DOHH2 (cell line): ENCODE measurements around the gene ARRDC2.

Experiments used
- H3F3A ChIP-seq: fragments of 200-600 bp; sonication (generic), shearing (Covaris generic); 2 replicates; pipeline ENCODE4 v1.6.0; 2016; ENCODE audit warnings: antibody characterized with exemption, mild to moderate bottlenecking; ENCODE audit not compliant: control insufficient read depth, insufficient read depth
- H3K27ac ChIP-seq: fragments of 200-600 bp; sonication (generic); 2 replicates; pipeline ENCODE4 v1.5.1; 2014; ENCODE audit warnings: low read depth, mild to moderate bottlenecking, low read length, moderate library complexity
- H3K27me3 ChIP-seq: fragments of 200-600 bp; sonication (generic); 2 replicates; pipeline ENCODE4 v1.6.1; 2014; ENCODE audit warnings: mild to moderate bottlenecking, low read length, mixed read lengths; ENCODE audit not compliant: control insufficient read depth
- H3K36me3 ChIP-seq: fragments of 200-600 bp; sonication (generic); 2 replicates; pipeline ENCODE4 v1.6.1; 2014; ENCODE audit warnings: mild to moderate bottlenecking, low read length, moderate library complexity, mixed read lengths; ENCODE audit not compliant: control insufficient read depth
- H3K4me1 ChIP-seq: fragments of 200-600 bp; sonication (generic); 2 replicates; pipeline ENCODE4 v1.6.1; 2014; ENCODE audit warnings: mild to moderate bottlenecking, low read length, mixed read lengths; ENCODE audit not compliant: control insufficient read depth
- H3K4me2 ChIP-seq: fragments of 200-600 bp; sonication (generic); 2 replicates; pipeline ENCODE4 v1.6.0; 2014; ENCODE audit warnings: mild to moderate bottlenecking, low read length, moderate library complexity
- H3K4me3 ChIP-seq: fragments of 200-600 bp; sonication (generic); 2 replicates; pipeline ENCODE4 v1.5.1; 2014; ENCODE audit warnings: mild to moderate bottlenecking, low read length, mixed read lengths
- H3K79me2 ChIP-seq: fragments of 200-600 bp; sonication (generic); 2 replicates; pipeline ENCODE4 v1.6.1; 2014; ENCODE audit warnings: mild to moderate bottlenecking, low read length, mixed read lengths; ENCODE audit not compliant: control insufficient read depth
- H3K9me2 ChIP-seq: fragments of 200-600 bp; sonication (generic); replicated peaks from 2 replicates; pipeline ENCODE4 v1.6.1; 2014; ENCODE audit warnings: mild to moderate bottlenecking, low read length, mixed read lengths; ENCODE audit not compliant: control insufficient read depth
- H3K9me3 ChIP-seq: fragments of 200-600 bp; sonication (generic); 2 replicates; pipeline ENCODE4 v1.6.1; 2014; ENCODE audit warnings: antibody characterized with exemption, low read length, mixed read lengths; ENCODE audit not compliant: control insufficient read depth, insufficient read depth
- H4K20me1 ChIP-seq: fragments of 200-600 bp; sonication (generic); 2 replicates; pipeline ENCODE4 v1.6.0; 2014; ENCODE audit warnings: low read depth, mild to moderate bottlenecking, antibody characterized with exemption, low read length, moderate library complexity; ENCODE audit not compliant: control insufficient read depth, insufficient read depth
- EZH2phosphoT487 ChIP-seq: fragments of 200-600 bp; sonication (generic); IDR thresholded peaks from 2 replicates; pipeline ENCODE4 v1.6.1; 2017; ENCODE audit warnings: borderline replicate concordance, mild to moderate bottlenecking, antibody characterized with exemption, low read length, moderate library complexity, mixed read lengths
- TF ChIP-seq, protein P1 (sequence below): fragments of 200-600 bp; sonication (generic); IDR thresholded peaks from one replicate; pipeline ENCODE4 v1.5.1; 2014; ENCODE audit warnings: antibody characterized with exemption, mild to moderate bottlenecking, low read depth, low read length; ENCODE audit not compliant: poor library complexity, severe bottlenecking

Gene ARRDC2

DNA sequence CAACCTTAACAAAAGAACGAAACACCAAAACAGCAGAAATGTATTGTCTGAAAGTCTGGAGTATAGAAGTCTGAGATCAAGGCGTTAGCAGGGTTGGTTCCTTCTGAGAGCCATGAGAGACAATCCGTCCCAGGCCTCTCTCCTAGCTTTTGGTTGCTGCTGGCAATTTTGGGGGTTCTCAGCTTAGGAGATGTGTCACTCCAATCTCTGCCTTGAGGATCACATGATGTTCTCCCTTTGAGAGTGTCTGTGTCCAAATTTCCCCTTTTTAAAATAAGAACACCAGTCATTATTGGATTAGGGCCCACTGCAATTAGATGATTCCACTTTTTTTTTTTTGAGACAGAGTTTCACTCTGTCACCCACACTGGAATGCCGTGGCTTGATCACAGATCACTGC, 30.9 kb upstream of the ARRDC2 start:
- Histone ChIP-seq H3K4me2 (no peak overlapping the region), H3K9me2 (no peaks in the 10 kb centered on the region), H3K4me1 (peaks cover 48% of the 10 kb centered on the region), H4K20me1 (no peaks in the 10 kb centered on the region), H3K9me3 (no peaks in the 10 kb centered on the region), H3K79me2 (no peaks in the 10 kb centered on the region), H3F3A (peaks cover 24% of the 10 kb centered on the region), H3K36me3 (no peaks in the 10 kb centered on the region), H3K27ac (no peak overlapping the region), H3K4me3 (no peak overlapping the region), H3K27me3 (no peaks in the 10 kb centered on the region)
- TF ChIP-seq, protein P1, sequence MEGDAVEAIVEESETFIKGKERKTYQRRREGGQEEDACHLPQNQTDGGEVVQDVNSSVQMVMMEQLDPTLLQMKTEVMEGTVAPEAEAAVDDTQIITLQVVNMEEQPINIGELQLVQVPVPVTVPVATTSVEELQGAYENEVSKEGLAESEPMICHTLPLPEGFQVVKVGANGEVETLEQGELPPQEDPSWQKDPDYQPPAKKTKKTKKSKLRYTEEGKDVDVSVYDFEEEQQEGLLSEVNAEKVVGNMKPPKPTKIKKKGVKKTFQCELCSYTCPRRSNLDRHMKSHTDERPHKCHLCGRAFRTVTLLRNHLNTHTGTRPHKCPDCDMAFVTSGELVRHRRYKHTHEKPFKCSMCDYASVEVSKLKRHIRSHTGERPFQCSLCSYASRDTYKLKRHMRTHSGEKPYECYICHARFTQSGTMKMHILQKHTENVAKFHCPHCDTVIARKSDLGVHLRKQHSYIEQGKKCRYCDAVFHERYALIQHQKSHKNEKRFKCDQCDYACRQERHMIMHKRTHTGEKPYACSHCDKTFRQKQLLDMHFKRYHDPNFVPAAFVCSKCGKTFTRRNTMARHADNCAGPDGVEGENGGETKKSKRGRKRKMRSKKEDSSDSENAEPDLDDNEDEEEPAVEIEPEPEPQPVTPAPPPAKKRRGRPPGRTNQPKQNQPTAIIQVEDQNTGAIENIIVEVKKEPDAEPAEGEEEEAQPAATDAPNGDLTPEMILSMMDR, result no peak
- TF ChIP-seq EZH2phosphoT487, result no peak

- Histone ChIP-seq H3K79me2 (no peaks in the 10 kb centered on the region), H3K4me1 (peaks cover 44% of the 10 kb centered on the region)
Observed at GRCh38 chr19:17977488-17977887, 30.5 kb upstream of the ARRDC2 start.

DNA sequence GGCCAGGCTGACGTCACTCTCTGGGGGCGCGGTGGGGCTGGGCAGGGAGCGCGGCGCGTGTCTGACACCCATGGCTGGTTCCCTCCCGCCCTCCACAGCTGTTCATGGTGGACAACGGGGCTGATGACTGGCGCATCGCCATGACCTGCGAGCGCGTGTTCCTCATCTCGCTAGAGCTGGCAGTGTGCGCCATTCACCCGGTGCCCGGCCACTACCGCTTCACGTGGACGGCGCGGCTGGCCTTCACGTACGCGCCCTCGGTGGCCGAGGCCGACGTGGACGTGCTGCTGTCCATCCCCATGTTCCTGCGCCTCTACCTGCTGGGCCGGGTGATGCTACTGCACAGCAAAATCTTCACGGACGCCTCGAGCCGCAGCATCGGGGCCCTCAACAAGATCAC, 26.4 kb upstream of the ARRDC2 start:
- H3K27me3 ChIP-seq, result no peaks in the 10 kb centered on the region
- no peaks in the 10 kb centered on the region for H3K79me2 ChIP-seq
- H4K20me1 ChIP-seq, result no peaks in the 10 kb centered on the region
- H3K4me3 ChIP-seq, result no peak overlapping the region
- peaks cover 44% of the 10 kb centered on the region for H3K4me1 ChIP-seq
- no peak overlapping the region for H3K4me2 ChIP-seq
- H3K9me2 ChIP-seq, result no peaks in the 10 kb centered on the region
- no peak for TF ChIP-seq EZH2phosphoT487
- TF ChIP-seq, protein P1, result no peak
- peaks cover 24% of the 10 kb centered on the region for H3F3A ChIP-seq
- H3K9me3 ChIP-seq, result no peaks in the 10 kb centered on the region
- no peak overlapping the region for H3K27ac ChIP-seq
- H3K36me3 ChIP-seq, result no peaks in the 10 kb centered on the region

More at GRCh38 chr19:17977488-17977887, 30.5 kb upstream of the ARRDC2 start:
- H3K4me3 ChIP-seq, result no peak overlapping the region
- no peaks in the 10 kb centered on the region for H3K9me3 ChIP-seq
- H3K4me2 ChIP-seq, result no peak overlapping the region
- H3F3A ChIP-seq, result peaks cover 24% of the 10 kb centered on the region
- no peaks in the 10 kb centered on the region for H3K9me2 ChIP-seq
- no peak overlapping the region for H3K27ac ChIP-seq
- TF ChIP-seq EZH2phosphoT487, result no peak
- TF ChIP-seq, protein P1, result no peak
- H3K27me3 ChIP-seq, result no peaks in the 10 kb centered on the region
- no peaks in the 10 kb centered on the region for H4K20me1 ChIP-seq
- H3K36me3 ChIP-seq, result no peaks in the 10 kb centered on the region
